A172 (cell line): ENCODE measurements around the gene LETM1. TPM values are rescaled to one million over a fixed set of nuclear protein-coding genes. Genes with fewer than 3 reads are reported as not detected.

Source experiments
- DNase-seq: peaks from one replicate; pipeline ENCODE4 v3.0.0-alpha.2; 2015; ENCODE audit warnings: low spot score
- total RNA-seq: library from RNA; depleted of rRNA; stranded (reverse); fragments of >200 nt; shearing (Covaris generic); gene quantifications from 2 replicates; pipeline ENCODE4 v1.2.3, GENCODE V29; 2014

LETM1 gene
- total RNA-seq, 1 experiment from 2014 or later: 55.6 TPM

- DNase-seq: no peak
Observed at GRCh38 chr4:1807332-1807777, 48.6 kb downstream of the LETM1 start.

GRCh38 chr4:1806596-1807331 is 49.2 kb downstream of the LETM1 start:
- no peak for DNase-seq

- no peak for DNase-seq
Observed at GRCh38 chr4:1806223-1806564, 49.8 kb downstream of the LETM1 start.

DNA sequence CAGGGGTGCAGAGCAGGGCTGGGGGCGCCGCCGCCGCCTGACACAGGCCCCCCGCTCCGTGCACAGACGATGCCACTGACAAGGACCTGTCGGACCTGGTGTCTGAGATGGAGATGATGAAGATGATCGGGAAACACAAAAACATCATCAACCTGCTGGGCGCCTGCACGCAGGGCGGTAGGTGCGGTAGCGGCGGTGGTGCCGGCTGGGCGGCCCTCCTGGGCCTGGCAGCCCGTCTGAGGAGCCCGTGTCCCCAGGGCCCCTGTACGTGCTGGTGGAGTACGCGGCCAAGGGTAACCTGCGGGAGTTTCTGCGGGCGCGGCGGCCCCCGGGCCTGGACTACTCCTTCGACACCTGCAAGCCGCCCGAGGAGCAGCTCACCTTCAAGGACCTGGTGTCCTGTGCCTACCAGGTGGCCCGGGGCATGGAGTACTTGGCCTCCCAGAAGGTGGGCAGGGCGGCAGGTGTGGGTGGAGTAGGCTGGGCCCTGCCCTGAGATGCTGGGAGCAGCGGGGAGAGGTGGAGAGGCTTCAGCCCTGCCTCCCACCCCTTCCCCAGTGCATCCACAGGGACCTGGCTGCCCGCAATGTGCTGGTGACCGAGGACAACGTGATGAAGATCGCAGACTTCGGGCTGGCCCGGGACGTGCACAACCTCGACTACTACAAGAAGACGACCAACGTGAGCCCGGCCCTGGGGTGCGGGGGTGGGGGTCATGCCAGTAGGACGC is 50.3 kb downstream of the LETM1 start:
- no peak for DNase-seq

GRCh38 chr4:1804638-1805492 is 51.1 kb downstream of the LETM1 start:
- no peak for DNase-seq

DNA sequence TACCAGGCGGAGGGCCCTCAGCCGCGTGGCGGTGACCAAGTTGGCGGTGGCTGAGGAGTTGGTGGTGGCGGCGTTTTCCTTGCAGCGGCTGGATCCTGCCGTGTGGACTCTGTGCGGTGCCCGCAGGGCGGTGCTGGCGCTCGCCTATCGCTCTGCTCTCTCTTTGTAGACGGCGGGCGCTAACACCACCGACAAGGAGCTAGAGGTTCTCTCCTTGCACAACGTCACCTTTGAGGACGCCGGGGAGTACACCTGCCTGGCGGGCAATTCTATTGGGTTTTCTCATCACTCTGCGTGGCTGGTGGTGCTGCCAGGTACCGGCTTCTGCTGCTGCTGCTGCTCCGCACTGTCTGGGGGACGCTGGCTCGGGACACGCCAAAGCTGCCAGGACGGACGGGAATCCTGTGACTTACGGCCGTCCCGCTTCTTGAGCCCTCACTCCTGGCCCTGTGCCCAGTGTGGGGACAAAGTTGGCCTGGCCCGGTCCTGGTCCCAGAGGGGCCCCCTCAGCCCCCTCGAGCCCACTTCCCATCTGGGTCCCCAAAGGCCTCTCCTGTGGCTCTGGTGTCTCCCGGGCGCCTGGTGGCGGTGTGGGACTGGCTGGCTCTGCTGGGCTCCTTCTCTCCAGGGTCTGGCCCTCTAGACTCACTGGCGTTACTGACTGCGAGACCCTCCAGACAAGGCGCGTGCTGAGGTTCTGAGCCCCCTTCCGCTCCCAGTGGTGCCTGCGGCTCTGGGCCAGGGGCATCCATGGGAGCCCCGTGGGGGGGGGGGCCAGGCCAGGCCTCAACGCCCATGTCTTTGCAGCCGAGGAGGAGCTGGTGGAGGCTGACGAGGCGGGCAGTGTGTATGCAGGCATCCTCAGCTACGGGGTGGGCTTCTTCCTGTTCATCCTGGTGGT is 52.2 kb downstream of the LETM1 start:
- no peak for DNase-seq

DNA sequence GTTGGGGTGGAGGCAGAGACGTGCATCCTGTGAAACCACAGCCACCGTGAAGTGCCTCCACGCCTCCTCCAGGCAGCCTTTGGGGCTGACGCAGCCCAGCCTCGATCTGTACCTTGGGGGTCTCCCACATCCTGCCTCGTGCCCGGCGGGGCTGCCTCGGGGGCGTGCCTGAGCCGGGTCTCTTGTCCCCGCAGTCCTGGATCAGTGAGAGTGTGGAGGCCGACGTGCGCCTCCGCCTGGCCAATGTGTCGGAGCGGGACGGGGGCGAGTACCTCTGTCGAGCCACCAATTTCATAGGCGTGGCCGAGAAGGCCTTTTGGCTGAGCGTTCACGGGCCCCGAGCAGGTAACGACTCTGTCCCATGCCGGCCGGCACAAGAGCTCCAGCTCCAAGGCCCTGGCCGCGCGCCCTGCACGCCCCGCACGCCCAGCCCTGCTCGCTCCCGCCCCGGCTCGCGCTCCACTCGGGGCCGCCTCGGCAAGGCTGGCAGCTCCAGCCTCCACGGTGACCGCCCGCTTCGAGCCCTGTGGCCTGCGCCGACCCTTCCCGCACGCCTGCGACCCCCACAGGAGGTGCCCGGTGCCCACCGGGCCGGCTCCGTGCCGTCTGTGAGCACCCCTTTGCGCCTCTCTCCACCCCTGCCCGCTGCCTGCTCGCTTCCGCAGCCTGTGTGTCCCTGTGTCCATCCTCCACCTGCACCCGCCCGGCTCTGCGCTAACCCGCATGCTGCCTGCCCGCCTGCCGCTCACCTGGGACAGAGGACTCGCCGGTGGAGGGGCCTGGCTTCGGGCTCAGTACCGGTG is 53.0 kb downstream of the LETM1 start:
- DNase-seq: no peak

- no peak for DNase-seq
Observed at GRCh38 chr4:1802151-1802715, 53.7 kb downstream of the LETM1 start.

- DNase-seq: no peak
Observed at GRCh38 chr4:1801286-1801958, 54.5 kb downstream of the LETM1 start.

DNA sequence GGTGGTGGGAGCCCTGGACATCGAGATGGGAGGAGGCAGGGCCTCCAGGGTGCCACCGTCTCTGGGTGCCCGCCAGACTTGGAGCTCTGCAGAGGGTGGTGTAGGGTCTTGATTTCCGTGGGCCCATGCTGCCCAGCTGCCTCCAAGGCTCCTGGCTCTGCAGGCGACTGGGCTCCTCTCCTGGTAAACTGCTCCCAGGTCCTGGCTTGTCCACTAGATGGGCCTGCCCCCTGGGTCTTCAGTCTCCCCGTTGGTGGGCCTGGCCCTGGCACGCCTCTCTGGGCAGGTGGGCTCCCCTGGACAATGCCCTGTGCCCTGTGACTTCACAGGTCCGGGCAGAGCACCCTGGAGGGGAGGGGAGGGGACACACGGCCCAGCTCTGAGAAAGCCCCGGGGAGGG is 55.2 kb downstream of the LETM1 start:
- DNase-seq: no peak

DNA sequence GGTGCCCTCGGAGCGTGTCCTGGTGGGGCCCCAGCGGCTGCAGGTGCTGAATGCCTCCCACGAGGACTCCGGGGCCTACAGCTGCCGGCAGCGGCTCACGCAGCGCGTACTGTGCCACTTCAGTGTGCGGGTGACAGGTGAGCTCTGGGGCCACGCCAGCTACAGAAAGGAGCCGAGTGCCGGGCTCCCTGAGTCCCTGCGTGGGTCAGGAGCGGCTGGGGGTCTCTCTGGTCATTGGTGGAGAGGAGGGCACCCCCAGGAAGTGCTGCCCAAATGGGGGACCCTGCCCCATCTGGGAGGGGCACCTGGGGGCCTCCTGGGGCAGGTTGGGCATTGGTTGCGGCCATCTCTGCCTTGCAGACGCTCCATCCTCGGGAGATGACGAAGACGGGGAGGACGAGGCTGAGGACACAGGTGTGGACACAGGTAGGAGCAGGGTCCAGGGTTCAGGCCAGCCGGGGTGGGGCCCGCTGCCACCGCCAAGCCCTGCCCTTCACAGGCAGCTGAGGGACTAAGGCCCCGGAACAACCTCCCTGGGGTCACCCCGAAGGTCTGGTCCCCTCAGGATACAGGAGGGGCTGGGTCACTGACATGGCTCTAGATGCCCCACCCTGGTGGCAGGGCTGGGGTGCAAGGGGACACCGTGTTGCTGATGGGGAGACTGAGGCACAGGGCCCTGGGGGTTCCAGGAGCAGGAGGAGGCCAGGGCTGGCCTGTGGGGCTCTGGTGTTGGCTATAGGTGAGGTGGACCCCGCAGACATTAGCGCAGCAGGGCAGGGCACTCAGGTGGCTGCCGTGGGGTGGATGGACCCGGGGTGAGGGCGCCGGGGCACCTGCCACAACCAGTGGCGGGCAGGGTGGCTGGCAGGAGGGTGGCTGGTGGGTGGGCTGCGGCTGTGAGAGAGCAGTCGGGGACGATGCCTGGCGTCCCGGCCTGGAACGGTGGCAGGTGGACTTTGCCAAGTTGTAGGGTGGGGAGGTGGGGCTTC is 56.3 kb downstream of the LETM1 start:
- DNase-seq: no peak

DNA sequence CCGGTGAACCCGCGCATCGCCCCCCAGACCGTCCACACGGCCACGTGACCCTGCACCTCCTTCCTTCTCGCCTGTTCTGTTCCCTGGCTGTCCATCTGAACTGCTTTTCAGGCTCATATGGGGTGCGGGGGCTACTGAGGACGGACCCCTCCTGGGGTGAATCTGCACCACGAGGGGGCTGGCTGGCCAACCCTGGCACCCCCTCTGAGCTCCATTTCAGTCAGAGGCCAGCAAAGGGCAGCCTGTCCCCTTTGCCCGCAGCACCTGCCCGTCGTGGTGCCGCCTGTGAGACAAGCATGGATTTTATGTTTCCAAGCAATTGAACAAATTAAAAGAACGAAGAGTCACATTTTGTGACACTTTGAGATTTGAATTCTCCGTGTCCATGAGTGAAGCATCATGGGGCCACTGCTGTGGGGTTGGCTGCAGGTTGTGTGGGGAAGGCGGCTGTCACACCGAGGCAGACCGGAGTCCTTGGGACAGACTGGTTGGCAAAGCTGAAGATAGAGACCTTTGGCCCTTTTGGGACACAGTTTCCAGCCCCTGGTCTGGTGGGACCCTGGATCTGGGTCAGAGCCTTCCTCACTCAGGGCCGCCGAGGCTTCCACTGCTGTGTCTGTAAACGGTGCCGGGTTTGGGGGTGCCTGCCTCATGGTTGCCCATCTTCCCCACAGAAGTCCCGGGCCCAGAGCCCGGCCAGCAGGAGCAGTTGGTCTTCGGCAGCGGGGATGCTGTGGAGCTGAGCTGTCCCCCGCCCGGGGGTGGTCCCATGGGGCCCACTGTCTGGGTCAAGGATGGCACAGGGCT is 57.2 kb downstream of the LETM1 start:
- no peak for DNase-seq

DNA sequence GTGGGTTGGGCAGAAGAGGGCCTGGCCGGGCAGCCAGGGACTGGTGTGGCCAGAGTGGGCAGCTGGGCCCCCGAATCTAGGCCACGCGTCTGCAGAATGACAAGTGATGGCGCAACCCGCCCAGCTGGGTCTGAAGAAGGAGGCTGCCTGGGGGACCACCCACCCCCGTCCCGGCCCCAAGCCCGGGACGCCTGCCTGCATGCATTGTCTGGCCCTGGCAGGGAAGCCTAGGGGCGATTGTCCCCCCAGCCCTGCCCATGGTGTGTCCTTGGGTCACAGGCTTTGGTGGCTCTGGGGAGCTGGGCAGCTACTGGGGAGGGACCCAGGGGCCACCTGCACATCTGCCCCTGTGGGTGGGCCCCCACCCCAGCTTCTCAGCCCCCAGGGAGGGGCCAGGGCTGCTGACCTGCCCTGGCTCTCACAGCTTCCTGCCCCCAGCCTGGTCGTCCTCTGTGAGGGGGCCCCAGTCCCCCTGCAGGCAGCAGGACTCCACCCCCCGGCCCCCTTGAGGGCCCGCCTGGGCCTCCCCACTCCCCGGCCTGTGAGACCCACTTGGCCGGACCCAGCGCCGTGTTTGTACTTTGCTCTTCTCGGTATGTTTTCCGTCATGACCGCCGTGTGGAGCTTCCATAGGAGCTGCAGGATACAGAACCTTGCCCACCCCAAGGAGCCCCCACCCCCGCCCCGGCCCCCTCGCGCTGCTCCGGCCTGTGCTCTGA is 57.9 kb downstream of the LETM1 start:
- no peak for DNase-seq

DNA sequence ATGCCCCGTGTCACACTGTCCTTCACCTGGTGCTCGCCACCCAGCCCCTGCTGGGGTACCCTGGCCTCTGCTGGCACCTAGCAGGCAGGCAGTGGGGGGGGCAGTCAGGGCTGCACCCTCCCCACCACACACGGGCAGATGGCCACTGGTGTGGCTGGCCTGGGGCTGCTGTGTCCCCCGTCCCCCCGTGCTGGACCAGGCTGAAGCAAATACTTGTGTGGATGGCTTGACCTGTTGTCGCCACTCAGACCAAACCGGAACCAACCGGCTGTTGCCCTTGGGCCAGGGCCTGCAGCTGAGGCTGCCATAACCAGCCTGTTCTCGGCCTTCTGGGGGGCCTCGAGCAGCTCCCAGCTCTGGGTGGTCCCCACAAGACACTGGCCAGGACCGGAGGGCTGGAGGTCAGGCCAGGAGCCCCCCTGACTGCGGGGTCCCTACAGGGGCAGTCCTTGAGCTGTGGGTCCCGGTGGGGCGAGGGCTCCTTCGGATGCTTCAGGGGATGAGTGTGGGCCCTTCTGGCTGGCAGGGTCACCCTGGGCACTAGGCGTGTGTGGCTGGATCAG is 58.6 kb downstream of the LETM1 start:
- no peak for DNase-seq

- DNase-seq: no peak
Observed at GRCh38 chr4:1796486-1797204, 59.3 kb downstream of the LETM1 start.
